GM12878 (cell line): ENCODE data around the gene KIF6. TPM values are rescaled to one million over a fixed set of nuclear protein-coding genes. Genes with fewer than 3 reads are reported as not detected.

Experiments used
- ATAC-seq: fragments of 200-7000 bp; cut with Tn5 transposase; 3 replicates; pipeline ENCODE4 v1.9.1; 2020; ENCODE audit warnings: mild to moderate bottlenecking, moderate library complexity
- BruUV-seq: library from RNA; stranded (reverse); fragments of 400-500 nt; replicated peaks from 2 replicates; lab custom pipeline; 2021; lab: Mats Ljungman, UMichigan
- CTCF ChIA-PET: fragments of 300-600 bp; sonication (Branson Sonifier 250); formaldehyde crosslinking; extraction: SDS; loops from one replicate; lab custom pipeline; 2021; ENCODE audit warnings: inconsistent platforms; lab: Yijun Ruan, JAX
- POLR2A ChIA-PET: fragments of 350-600 bp; formaldehyde crosslinking; extraction: SDS; loops from one replicate; lab custom pipeline; 2021; ENCODE audit warnings: inconsistent platforms; lab: Charles Lee
- RAD21 ChIA-PET: fragments of 300-600 bp; sonication (Branson Sonifier 250); formaldehyde crosslinking; loops from one replicate; lab custom pipeline; 2023; ENCODE audit warnings: antibody characterized with exemption; ENCODE audit not compliant: unreplicated experiment; lab: Charles Lee
- SMC1A ChIA-PET: fragments of 300-600 bp; sonication (Branson Sonifier 250); formaldehyde crosslinking; loops from one replicate; lab custom pipeline; 2023; ENCODE audit not compliant: unreplicated experiment, uncharacterized antibody; lab: Charles Lee
- DNase-seq: peaks from one replicate; pipeline ENCODE4 v3.0.0-alpha.2; 2011; ENCODE audit warnings: low read depth, low spot score
- FAIRE-seq: peaks from 3 replicates; lab custom pipeline; 2011; peaks lifted over from hg19 to GRCh38; lab: Jason Lieb, UNC
- H2AFZ ChIP-seq: 2 replicates; pipeline ENCODE4 v1.6.0; 2011; ENCODE audit warnings: low read depth, low read length, control low read depth; ENCODE audit not compliant: control insufficient read depth
- H3K27ac ChIP-seq: 2 replicates; pipeline ENCODE4 v1.5.1; 2011; ENCODE audit warnings: control low read depth; ENCODE audit not compliant: control insufficient read depth, insufficient read depth
- H3K27me3 ChIP-seq, 2 experiments: replicated peaks in 1 of 2; 2 replicates each; pipeline versions ENCODE4 v1.6.0 to v1.6.1; 2011; ENCODE audit warnings: low read length in 1 of 2; ENCODE audit not compliant: control insufficient read depth in 2 of 2, insufficient read depth in 2 of 2
- H3K36me3 ChIP-seq, 2 experiments: 2 replicates each; pipeline ENCODE4 v1.5.1; 2011; ENCODE audit warnings: low read length in 1 of 2; ENCODE audit not compliant: control insufficient read depth in 2 of 2, insufficient read depth in 2 of 2
- H3K4me1 ChIP-seq: 2 replicates; pipeline ENCODE4 v1.6.1; 2011; ENCODE audit warnings: mild to moderate bottlenecking, low read length, moderate library complexity, mixed read lengths; ENCODE audit not compliant: control insufficient read depth, insufficient read depth
- H3K4me2 ChIP-seq: 2 replicates; pipeline ENCODE4 v1.6.0; 2011; ENCODE audit warnings: control low read depth; ENCODE audit not compliant: control insufficient read depth, insufficient read depth
- H3K4me3 ChIP-seq: fragments of 200-600 bp; sonication (generic); 2 replicates; pipeline ENCODE4 v1.5.1; 2016
- H3K79me2 ChIP-seq: 2 replicates; pipeline ENCODE4 v1.6.0; 2011; ENCODE audit warnings: low read length; ENCODE audit not compliant: control insufficient read depth, insufficient read depth
- H3K9ac ChIP-seq: 2 replicates; pipeline ENCODE4 v1.8.0; 2011; ENCODE audit warnings: low read length, control low read depth, mixed read lengths; ENCODE audit not compliant: control insufficient read depth, insufficient read depth
- H3K9me3 ChIP-seq: replicated peaks from 3 replicates; pipeline ENCODE4 v1.5.1; 2011; ENCODE audit warnings: mild to moderate bottlenecking, low read length; ENCODE audit not compliant: control insufficient read depth, insufficient read depth
- H4K20me1 ChIP-seq: 2 replicates; pipeline ENCODE4 v1.6.0; 2011; ENCODE audit not compliant: control insufficient read depth, insufficient read depth
- BMI1 ChIP-seq: fragments of 450-650 bp; IDR thresholded peaks from 2 replicates; pipeline ENCODE4 v1.6.1; 2016; ENCODE audit warnings: mild to moderate bottlenecking, moderate library complexity, borderline replicate concordance
- CHD1 ChIP-seq: IDR thresholded peaks from 2 replicates; pipeline ENCODE4 v1.6.1; 2012; ENCODE audit warnings: low read depth, low read length, improper control_type of control experiment
- HDAC2 ChIP-seq: fragments of 200-600 bp; sonication (generic); IDR thresholded peaks from 2 replicates; pipeline ENCODE4 v1.6.1; 2017
- HDAC6 ChIP-seq: fragments of 200-600 bp; sonication (generic); IDR thresholded peaks from one replicate; pipeline ENCODE4 v1.8.0; 2017; ENCODE audit warnings: antibody characterized with exemption; ENCODE audit not compliant: unreplicated experiment
- IKZF2 ChIP-seq, 2 experiments: fragments of 450-650 bp; IDR thresholded peaks; 2 replicates each; pipeline ENCODE4 v1.6.1; 2017; ENCODE audit warnings: mild to moderate bottlenecking in 2 of 2, moderate library complexity in 2 of 2
- NFIC ChIP-seq: IDR thresholded peaks from 2 replicates; pipeline ENCODE4 v1.6.1; 2012; ENCODE audit warnings: low read depth, mild to moderate bottlenecking, inconsistent platforms, low read length, moderate library complexity
- POLR2AphosphoS5 ChIP-seq: IDR thresholded peaks from 2 replicates; pipeline ENCODE4 v1.6.1; 2011; ENCODE audit warnings: mild to moderate bottlenecking, low read length, inconsistent platforms
- POU2F2 ChIP-seq: IDR thresholded peaks from 3 replicates; pipeline ENCODE4 v1.6.1; 2011; ENCODE audit warnings: low read depth, mild to moderate bottlenecking, low read length, borderline replicate concordance
- SIX5 ChIP-seq: IDR thresholded peaks from 2 replicates; pipeline ENCODE4 v1.6.1; 2011; ENCODE audit warnings: mild to moderate bottlenecking, low read depth, low read length, moderate library complexity; ENCODE audit not compliant: severe bottlenecking
- SMARCA5 ChIP-seq: fragments of 450-650 bp; IDR thresholded peaks from 2 replicates; pipeline ENCODE4 v1.6.1; 2017; ENCODE audit warnings: mild to moderate bottlenecking
- WRNIP1 ChIP-seq: IDR thresholded peaks from 2 replicates; pipeline ENCODE4 v1.6.1; 2011; ENCODE audit warnings: low read depth, low read length, improper control_type of control experiment, borderline replicate concordance
- ZNF207 ChIP-seq: fragments of 450-650 bp; IDR thresholded peaks from 2 replicates; pipeline ENCODE4 v1.6.1; 2014; ENCODE audit warnings: antibody characterized with exemption, mild to moderate bottlenecking, borderline replicate concordance
- ZNF622 ChIP-seq: fragments of 450-650 bp; IDR thresholded peaks from 2 replicates; pipeline ENCODE4 v1.6.1; 2017; ENCODE audit warnings: mild to moderate bottlenecking, inconsistent platforms
- WGBS: methylation state at CpG from one replicate; pipeline ENCODE4 v1.1.6; 2016; ENCODE audit warnings: low lambda C conversion rate; ENCODE audit not compliant: insufficient replicate concordance, insufficient coverage; ENCODE audit errors: missing lambda C conversion rate; 5-methylcytosine and 5-hydroxymethylcytosine counted together
- in situ Hi-C: fragments of 300-500 bp; cut with MboI; formaldehyde crosslinking; loops from 9 replicates; pipeline ENCODE4 v1.14.3; 2018; ENCODE audit warnings: mixed read lengths
- intact Hi-C: fragments of 100-400 bp; cut with micrococcal nuclease; formaldehyde crosslinking; loops from one replicate; pipeline ENCODE4 v1.14.2; 2022; ENCODE audit not compliant: unreplicated experiment
- polyA plus RNA-seq, 11 experiments: library from polyadenylated mRNA; depleted of rRNA in 4 of 11; unstranded in 6 of 11; stranded (reverse) in 5 of 11; fragments of >200 nt; fragmentation: Nextera tagmentation in 4 of 11; fragmentation: Illumina TruSeq in 1 of 11; extraction: Ambion mirVana in 4 of 11; extraction: Trizol in 1 of 11; gene quantifications; 1 replicate in 1 of 11; 2 replicates in 10 of 11; pipeline versions ENCODE4 v1.2.1 to v1.2.3, GENCODE V29; 2011 to 2016; ENCODE audit warnings: inconsistent platforms in 2 of 11, missing spikeins in 2 of 11, low read depth in 1 of 11
- total RNA-seq, 4 experiments: library from RNA; depleted of rRNA in 3 of 4; stranded (reverse); fragments of >200 nt in 3 of 4; fragmentation: Illumina TruSeq in 1 of 4; extraction: Trizol in 1 of 4; gene quantifications; 2 replicates each; pipeline versions ENCODE4 v1.2.1 to v1.2.3, GENCODE V29; 2013 to 2021
- TF ChIP-seq, protein P1 (sequence below): IDR thresholded peaks from 2 replicates; pipeline ENCODE4 v1.6.1; 2012; ENCODE audit warnings: low read depth, low read length, improper control_type of control experiment
- TF ChIP-seq, protein P2 (sequence below): IDR thresholded peaks from 2 replicates; pipeline ENCODE4 v1.6.1; 2012; ENCODE audit warnings: improper control_type of control experiment, low read depth, low read length; ENCODE audit not compliant: insufficient replicate concordance
- TF ChIP-seq, protein P3 (sequence below): IDR thresholded peaks from 2 replicates; pipeline ENCODE4 v1.6.1; 2012; ENCODE audit warnings: low read depth, low read length, improper control_type of control experiment

Gene KIF6
- total and polyA plus RNA-seq, 10 of the 15 experiments (the other 5 are each of a cell fraction or from before 2014, with no cell fraction given): 0.09 to 1.0 (median 0.28) TPM

DNA sequence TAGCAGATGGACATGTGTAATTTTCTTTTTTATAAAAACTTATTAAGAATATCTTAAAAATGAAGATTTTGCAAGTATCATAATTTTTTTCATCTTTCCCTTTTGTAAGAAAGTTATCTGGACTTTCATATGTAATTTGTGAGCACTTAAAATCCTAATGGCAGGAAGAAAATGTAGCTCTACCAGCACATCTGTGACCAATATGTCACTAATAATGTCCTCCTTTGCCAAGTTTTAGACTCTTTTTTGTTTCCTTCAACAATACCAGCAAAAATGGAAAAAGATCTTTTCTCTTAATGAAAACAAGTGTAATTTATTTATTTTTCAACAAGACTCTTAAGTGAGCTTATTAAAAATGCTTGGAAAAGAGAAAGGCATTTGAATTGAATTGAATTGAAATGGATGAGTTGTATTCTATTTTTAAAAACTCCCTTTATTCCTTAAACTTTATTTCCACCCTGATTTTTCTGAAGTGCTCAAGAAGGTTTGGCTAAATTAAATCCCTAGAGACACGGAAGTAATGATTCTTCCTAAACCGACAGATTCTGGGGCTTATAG lies 110.7 kb downstream of the KIF6 start:
- 52% methylated on average over 2 of the region's 2 CpGs for WGBS
- H3K4me1 ChIP-seq: no peaks in the 10 kb centered on the region
- POLR2A ChIA-PET: no interaction called here
- DNase-seq: no peak
- no peak overlapping the region for H2AFZ ChIP-seq
- ATAC-seq: no peak
- no peak overlapping the region for H3K4me3 ChIP-seq
- TF ChIP-seq HDAC6: no peak
- TF ChIP-seq POLR2AphosphoS5: no peak
- TF ChIP-seq SMARCA5: no peak
- TF ChIP-seq BMI1: no peak
- no peak for TF ChIP-seq POU2F2
- TF ChIP-seq, protein P1, sequence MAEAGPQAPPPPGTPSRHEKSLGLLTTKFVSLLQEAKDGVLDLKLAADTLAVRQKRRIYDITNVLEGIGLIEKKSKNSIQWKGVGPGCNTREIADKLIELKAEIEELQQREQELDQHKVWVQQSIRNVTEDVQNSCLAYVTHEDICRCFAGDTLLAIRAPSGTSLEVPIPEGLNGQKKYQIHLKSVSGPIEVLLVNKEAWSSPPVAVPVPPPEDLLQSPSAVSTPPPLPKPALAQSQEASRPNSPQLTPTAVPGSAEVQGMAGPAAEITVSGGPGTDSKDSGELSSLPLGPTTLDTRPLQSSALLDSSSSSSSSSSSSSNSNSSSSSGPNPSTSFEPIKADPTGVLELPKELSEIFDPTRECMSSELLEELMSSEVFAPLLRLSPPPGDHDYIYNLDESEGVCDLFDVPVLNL: no peak
- no peak for TF ChIP-seq NFIC
- TF ChIP-seq, protein P2, sequence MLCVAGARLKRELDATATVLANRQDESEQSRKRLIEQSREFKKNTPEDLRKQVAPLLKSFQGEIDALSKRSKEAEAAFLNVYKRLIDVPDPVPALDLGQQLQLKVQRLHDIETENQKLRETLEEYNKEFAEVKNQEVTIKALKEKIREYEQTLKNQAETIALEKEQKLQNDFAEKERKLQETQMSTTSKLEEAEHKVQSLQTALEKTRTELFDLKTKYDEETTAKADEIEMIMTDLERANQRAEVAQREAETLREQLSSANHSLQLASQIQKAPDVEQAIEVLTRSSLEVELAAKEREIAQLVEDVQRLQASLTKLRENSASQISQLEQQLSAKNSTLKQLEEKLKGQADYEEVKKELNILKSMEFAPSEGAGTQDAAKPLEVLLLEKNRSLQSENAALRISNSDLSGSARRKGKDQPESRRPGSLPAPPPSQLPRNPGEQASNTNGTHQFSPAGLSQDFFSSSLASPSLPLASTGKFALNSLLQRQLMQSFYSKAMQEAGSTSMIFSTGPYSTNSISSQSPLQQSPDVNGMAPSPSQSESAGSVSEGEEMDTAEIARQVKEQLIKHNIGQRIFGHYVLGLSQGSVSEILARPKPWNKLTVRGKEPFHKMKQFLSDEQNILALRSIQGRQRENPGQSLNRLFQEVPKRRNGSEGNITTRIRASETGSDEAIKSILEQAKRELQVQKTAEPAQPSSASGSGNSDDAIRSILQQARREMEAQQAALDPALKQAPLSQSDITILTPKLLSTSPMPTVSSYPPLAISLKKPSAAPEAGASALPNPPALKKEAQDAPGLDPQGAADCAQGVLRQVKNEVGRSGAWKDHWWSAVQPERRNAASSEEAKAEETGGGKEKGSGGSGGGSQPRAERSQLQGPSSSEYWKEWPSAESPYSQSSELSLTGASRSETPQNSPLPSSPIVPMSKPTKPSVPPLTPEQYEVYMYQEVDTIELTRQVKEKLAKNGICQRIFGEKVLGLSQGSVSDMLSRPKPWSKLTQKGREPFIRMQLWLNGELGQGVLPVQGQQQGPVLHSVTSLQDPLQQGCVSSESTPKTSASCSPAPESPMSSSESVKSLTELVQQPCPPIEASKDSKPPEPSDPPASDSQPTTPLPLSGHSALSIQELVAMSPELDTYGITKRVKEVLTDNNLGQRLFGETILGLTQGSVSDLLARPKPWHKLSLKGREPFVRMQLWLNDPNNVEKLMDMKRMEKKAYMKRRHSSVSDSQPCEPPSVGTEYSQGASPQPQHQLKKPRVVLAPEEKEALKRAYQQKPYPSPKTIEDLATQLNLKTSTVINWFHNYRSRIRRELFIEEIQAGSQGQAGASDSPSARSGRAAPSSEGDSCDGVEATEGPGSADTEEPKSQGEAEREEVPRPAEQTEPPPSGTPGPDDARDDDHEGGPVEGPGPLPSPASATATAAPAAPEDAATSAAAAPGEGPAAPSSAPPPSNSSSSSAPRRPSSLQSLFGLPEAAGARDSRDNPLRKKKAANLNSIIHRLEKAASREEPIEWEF: no peak
- TF ChIP-seq, protein P3, sequence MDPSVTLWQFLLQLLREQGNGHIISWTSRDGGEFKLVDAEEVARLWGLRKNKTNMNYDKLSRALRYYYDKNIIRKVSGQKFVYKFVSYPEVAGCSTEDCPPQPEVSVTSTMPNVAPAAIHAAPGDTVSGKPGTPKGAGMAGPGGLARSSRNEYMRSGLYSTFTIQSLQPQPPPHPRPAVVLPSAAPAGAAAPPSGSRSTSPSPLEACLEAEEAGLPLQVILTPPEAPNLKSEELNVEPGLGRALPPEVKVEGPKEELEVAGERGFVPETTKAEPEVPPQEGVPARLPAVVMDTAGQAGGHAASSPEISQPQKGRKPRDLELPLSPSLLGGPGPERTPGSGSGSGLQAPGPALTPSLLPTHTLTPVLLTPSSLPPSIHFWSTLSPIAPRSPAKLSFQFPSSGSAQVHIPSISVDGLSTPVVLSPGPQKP: no peak
- TF ChIP-seq IKZF2 (IDR thresholded peaks at IDR 0.05): no peak
- TF ChIP-seq WRNIP1: no peak
- TF ChIP-seq CHD1: no peak
- no peak for TF ChIP-seq ZNF622
- no peak for TF ChIP-seq HDAC2
- no peak for TF ChIP-seq SIX5
- no peak for TF ChIP-seq ZNF207
- TF ChIP-seq, all 136 proteins: peak for 0
- H3K27ac ChIP-seq: no peak overlapping the region
- intact Hi-C loops: no loop called here
- H4K20me1 ChIP-seq: no peaks in the 10 kb centered on the region
- H3K36me3 ChIP-seq: no peaks in the 10 kb centered on the region; a peak in 1 of 4 replicates
- ChIA-PET RAD21 (interaction anchor here (0.7 kb wide), 1 partner anchor 143 kb away, joined by 3 read pairs; no protein-coding TSS in a partner anchor), CTCF (interaction anchor here (1.1 kb wide), 1 partner anchor 10 kb away, joined by 3 read pairs; no protein-coding TSS in a partner anchor), SMC1A (interaction anchor here (0.7 to 1.2 kb wide), 5 partner anchors 9 to 52 kb away, joined by 3 to 4 read pairs (median 3); no protein-coding TSS in a partner anchor)
- in situ Hi-C loops: no loop called here
- no peaks in the 10 kb centered on the region for H3K79me2 ChIP-seq
- H3K9me3 ChIP-seq: no peaks in the 10 kb centered on the region
- no peaks in the 10 kb centered on the region for H3K27me3 ChIP-seq
- H3K9ac ChIP-seq: no peak overlapping the region
- FAIRE-seq: no peak
- no peak overlapping the region for H3K4me2 ChIP-seq
- BruUV-seq: no TSS peak
